ENCODE measurements around the gene CFAP57. TPM values are rescaled to one million over a fixed set of nuclear protein-coding genes. Genes with fewer than 3 reads are reported as not detected.
A peak's percentile ranks its signal among the peaks of the same experiment; 100 is the strongest.

The CFAP57 gene
- total and polyA plus RNA-seq, 9 of the 15 experiments (the other 6 are each of a cell fraction or from before 2014, with no cell fraction given): 0.04 to 0.22 (median 0.07) TPM; not detected in 3

- TF ChIP-seq, protein P1, sequence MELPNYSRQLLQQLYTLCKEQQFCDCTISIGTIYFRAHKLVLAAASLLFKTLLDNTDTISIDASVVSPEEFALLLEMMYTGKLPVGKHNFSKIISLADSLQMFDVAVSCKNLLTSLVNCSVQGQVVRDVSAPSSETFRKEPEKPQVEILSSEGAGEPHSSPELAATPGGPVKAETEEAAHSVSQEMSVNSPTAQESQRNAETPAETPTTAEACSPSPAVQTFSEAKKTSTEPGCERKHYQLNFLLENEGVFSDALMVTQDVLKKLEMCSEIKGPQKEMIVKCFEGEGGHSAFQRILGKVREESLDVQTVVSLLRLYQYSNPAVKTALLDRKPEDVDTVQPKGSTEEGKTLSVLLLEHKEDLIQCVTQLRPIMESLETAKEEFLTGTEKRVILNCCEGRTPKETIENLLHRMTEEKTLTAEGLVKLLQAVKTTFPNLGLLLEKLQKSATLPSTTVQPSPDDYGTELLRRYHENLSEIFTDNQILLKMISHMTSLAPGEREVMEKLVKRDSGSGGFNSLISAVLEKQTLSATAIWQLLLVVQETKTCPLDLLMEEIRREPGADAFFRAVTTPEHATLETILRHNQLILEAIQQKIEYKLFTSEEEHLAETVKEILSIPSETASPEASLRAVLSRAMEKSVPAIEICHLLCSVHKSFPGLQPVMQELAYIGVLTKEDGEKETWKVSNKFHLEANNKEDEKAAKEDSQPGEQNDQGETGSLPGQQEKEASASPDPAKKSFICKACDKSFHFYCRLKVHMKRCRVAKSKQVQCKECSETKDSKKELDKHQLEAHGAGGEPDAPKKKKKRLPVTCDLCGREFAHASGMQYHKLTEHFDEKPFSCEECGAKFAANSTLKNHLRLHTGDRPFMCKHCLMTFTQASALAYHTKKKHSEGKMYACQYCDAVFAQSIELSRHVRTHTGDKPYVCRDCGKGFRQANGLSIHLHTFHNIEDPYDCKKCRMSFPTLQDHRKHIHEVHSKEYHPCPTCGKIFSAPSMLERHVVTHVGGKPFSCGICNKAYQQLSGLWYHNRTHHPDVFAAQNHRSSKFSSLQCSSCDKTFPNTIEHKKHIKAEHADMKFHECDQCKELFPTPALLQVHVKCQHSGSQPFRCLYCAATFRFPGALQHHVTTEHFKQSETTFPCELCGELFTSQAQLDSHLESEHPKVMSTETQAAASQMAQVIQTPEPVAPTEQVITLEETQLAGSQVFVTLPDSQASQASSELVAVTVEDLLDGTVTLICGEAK (IDR thresholded peaks at IDR 0.05): peak; percentile 98
- TF ChIP-seq, protein P1 (CRISPR knock-in tag; IDR thresholded peaks at IDR 0.05): no peak
- TF ChIP-seq, protein P2, sequence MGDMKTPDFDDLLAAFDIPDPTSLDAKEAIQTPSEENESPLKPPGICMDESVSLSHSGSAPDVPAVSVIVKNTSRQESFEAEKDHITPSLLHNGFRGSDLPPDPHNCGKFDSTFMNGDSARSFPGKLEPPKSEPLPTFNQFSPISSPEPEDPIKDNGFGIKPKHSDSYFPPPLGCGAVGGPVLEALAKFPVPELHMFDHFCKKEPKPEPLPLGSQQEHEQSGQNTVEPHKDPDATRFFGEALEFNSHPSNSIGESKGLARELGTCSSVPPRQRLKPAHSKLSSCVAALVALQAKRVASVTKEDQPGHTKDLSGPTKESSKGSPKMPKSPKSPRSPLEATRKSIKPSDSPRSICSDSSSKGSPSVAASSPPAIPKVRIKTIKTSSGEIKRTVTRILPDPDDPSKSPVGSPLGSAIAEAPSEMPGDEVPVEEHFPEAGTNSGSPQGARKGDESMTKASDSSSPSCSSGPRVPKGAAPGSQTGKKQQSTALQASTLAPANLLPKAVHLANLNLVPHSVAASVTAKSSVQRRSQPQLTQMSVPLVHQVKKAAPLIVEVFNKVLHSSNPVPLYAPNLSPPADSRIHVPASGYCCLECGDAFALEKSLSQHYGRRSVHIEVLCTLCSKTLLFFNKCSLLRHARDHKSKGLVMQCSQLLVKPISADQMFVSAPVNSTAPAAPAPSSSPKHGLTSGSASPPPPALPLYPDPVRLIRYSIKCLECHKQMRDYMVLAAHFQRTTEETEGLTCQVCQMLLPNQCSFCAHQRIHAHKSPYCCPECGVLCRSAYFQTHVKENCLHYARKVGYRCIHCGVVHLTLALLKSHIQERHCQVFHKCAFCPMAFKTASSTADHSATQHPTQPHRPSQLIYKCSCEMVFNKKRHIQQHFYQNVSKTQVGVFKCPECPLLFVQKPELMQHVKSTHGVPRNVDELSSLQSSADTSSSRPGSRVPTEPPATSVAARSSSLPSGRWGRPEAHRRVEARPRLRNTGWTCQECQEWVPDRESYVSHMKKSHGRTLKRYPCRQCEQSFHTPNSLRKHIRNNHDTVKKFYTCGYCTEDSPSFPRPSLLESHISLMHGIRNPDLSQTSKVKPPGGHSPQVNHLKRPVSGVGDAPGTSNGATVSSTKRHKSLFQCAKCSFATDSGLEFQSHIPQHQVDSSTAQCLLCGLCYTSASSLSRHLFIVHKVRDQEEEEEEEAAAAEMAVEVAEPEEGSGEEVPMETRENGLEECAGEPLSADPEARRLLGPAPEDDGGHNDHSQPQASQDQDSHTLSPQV (IDR thresholded peaks at IDR 0.05): no peak
- TF ChIP-seq FOXJ2 (tag; IDR thresholded peaks at IDR 0.05) (peak; percentile 66; the same call in 1 of the 2 replicates), SIRT6 (IDR thresholded peaks at IDR 0.05; ENCODE audit: low read depth, low read length) (no peak), LARP7 (IDR thresholded peaks at IDR 0.05) (no peak), ZNF263 (CRISPR knock-in tag; IDR thresholded peaks at IDR 0.05; ENCODE audit: borderline replicate concordance) (0 out of 2 replicates have a peak, but pooled peaks have one; percentile 5), ZNF23 (CRISPR knock-in tag; IDR thresholded peaks at IDR 0.05) (no peak)
- TF ChIP-seq, protein P3, sequence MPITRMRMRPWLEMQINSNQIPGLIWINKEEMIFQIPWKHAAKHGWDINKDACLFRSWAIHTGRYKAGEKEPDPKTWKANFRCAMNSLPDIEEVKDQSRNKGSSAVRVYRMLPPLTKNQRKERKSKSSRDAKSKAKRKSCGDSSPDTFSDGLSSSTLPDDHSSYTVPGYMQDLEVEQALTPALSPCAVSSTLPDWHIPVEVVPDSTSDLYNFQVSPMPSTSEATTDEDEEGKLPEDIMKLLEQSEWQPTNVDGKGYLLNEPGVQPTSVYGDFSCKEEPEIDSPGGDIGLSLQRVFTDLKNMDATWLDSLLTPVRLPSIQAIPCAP (CRISPR knock-in tag; IDR thresholded peaks at IDR 0.05; ENCODE audit: borderline replicate concordance): no peak
Measured at GRCh38 chr1:43171876-43172526, at the start of gene CFAP57, which contains the start of gene EBNA1BP2 (continued).

Measured in K562 (cell line).